GM23248 (cell line): ENCODE measurements around the gene IRF2BP2. TPM values are rescaled to one million over a fixed set of nuclear protein-coding genes. Genes with fewer than 3 reads are reported as not detected.

Source experiments
- DNase-seq: peaks from one replicate; pipeline ENCODE4 v3.0.0-alpha.2; 2015
- H2AFZ ChIP-seq: fragments of 200-600 bp; sonication (generic); 2 replicates; pipeline ENCODE4 v1.6.1; 2016; ENCODE audit warnings: antibody characterized with exemption
- H3F3A ChIP-seq: fragments of 200-600 bp; sonication (generic); 2 replicates; pipeline ENCODE4 v1.6.1; 2016; ENCODE audit warnings: mild to moderate bottlenecking, antibody characterized with exemption, mixed run types; ENCODE audit not compliant: insufficient read depth
- H3K27ac ChIP-seq: fragments of 200-600 bp; sonication (generic); 2 replicates; pipeline ENCODE4 v1.5.1; 2016; ENCODE audit warnings: mild to moderate bottlenecking
- H3K27me3 ChIP-seq: fragments of 200-600 bp; sonication (generic); replicated peaks from 2 replicates; pipeline ENCODE4 v1.6.1; 2016; ENCODE audit warnings: mild to moderate bottlenecking; ENCODE audit not compliant: insufficient read depth
- H3K36me3 ChIP-seq: fragments of 200-600 bp; sonication (generic); 2 replicates; pipeline ENCODE4 v1.6.1; 2016; ENCODE audit warnings: low read depth, mild to moderate bottlenecking
- H3K4me1 ChIP-seq: fragments of 200-600 bp; sonication (generic); 2 replicates; pipeline ENCODE4 v1.6.1; 2016; ENCODE audit warnings: mild to moderate bottlenecking; ENCODE audit not compliant: insufficient read depth
- H3K4me2 ChIP-seq: fragments of 200-600 bp; sonication (generic); one replicate; pipeline ENCODE4 v1.6.1; 2016; ENCODE audit warnings: mild to moderate bottlenecking; ENCODE audit not compliant: unreplicated experiment
- H3K4me3 ChIP-seq: fragments of 200-600 bp; sonication (generic); 2 replicates; pipeline ENCODE4 v1.5.1; 2016; ENCODE audit warnings: mild to moderate bottlenecking
- H3K79me2 ChIP-seq: fragments of 200-600 bp; sonication (generic); 2 replicates; pipeline ENCODE4 v1.6.1; 2016; ENCODE audit warnings: mild to moderate bottlenecking; ENCODE audit not compliant: insufficient read depth
- H3K9ac ChIP-seq: fragments of 200-600 bp; sonication (generic); 2 replicates; pipeline ENCODE4 v1.6.1; 2016; ENCODE audit warnings: mild to moderate bottlenecking
- H3K9me2 ChIP-seq: fragments of 200-600 bp; sonication (generic); 2 replicates; pipeline ENCODE4 v1.6.1; 2016; ENCODE audit warnings: mixed run types, mild to moderate bottlenecking, moderate library complexity; ENCODE audit not compliant: insufficient read depth
- H3K9me3 ChIP-seq: fragments of 200-600 bp; sonication (generic); one replicate; pipeline ENCODE4 v1.6.1; 2017; ENCODE audit warnings: low read depth
- H4K20me1 ChIP-seq: fragments of 200-600 bp; sonication (generic); 2 replicates; pipeline ENCODE4 v1.6.0; 2016; ENCODE audit not compliant: insufficient read depth
- EZH2 ChIP-seq: fragments of 200-600 bp; sonication (generic); IDR thresholded peaks from 2 replicates; pipeline ENCODE4 v1.6.1; 2018; ENCODE audit warnings: antibody characterized with exemption, mild to moderate bottlenecking; ENCODE audit not compliant: insufficient read depth, poor library complexity, severe bottlenecking
- EZH2phosphoT487 ChIP-seq: fragments of 200-600 bp; sonication (generic); IDR thresholded peaks from 2 replicates; pipeline ENCODE4 v1.6.1; 2018; ENCODE audit warnings: antibody characterized with exemption, moderate library complexity, mild to moderate bottlenecking, low read depth; ENCODE audit not compliant: insufficient read depth
- WGBS, 2 experiments: methylation state at CpG; one replicate each; pipeline ENCODE4 v1.1.6; 2015 to 2017; ENCODE audit warnings: low lambda C conversion rate in 2 of 2, low coverage in 1 of 2; ENCODE audit errors: missing lambda C conversion rate in 2 of 2; 5-methylcytosine and 5-hydroxymethylcytosine counted together
- in situ Hi-C: fragments of 300-500 bp; cut with MboI; formaldehyde crosslinking; loops from 2 replicates; pipeline ENCODE4 v1.15.0; 2020
- polyA plus RNA-seq: library from polyadenylated mRNA; unstranded; fragments of >200 nt; fragmentation: Nextera tagmentation; extraction: Ambion mirVana; gene quantifications from 2 replicates; pipeline ENCODE4 v1.2.1, GENCODE V29; 2016
- total RNA-seq: library from RNA; depleted of rRNA; stranded (reverse); fragments of >200 nt; shearing (Covaris generic); gene quantifications from 2 replicates; pipeline ENCODE4 v1.2.3, GENCODE V29; 2014

IRF2BP2 gene
- total and polyA plus RNA-seq, 2 experiments from 2014 or later = 12.9 to 60.7 TPM

GRCh38 chr1:234579967-234580366 lies 30.0 kb downstream of the IRF2BP2 start:
- Histone ChIP-seq H2AFZ (no peak overlapping the region), H3K27me3 (no peaks in the 10 kb centered on the region), H3K9me2 (no peaks in the 10 kb centered on the region), H3F3A (peaks cover 6% of the 10 kb centered on the region), H3K9me3 (no peaks in the 10 kb centered on the region), H3K36me3 (no peaks in the 10 kb centered on the region), H3K27ac (no peak overlapping the region), H3K4me3 (no peak overlapping the region), H3K4me1 (peaks cover 4% of the 10 kb centered on the region), H3K9ac (no peak overlapping the region), H4K20me1 (no peaks in the 10 kb centered on the region), H3K79me2 (no peaks in the 10 kb centered on the region), H3K4me2 (no peak overlapping the region)
- DNase-seq = peak; percentile 36
- in situ Hi-C loops = no loop called here
- no peak for TF ChIP-seq EZH2phosphoT487
- TF ChIP-seq EZH2 = no peak

GRCh38 chr1:234578735-234579134 lies 31.2 kb downstream of the IRF2BP2 start:
- H3K36me3 ChIP-seq = no peaks in the 10 kb centered on the region
- no peak for DNase-seq
- in situ Hi-C loops = no loop called here
- H3K4me1 ChIP-seq = no peaks in the 10 kb centered on the region
- WGBS, 2 experiments = 71 to 81% methylated on average over 8 of the region's 8 CpGs
- no peak for TF ChIP-seq EZH2
- TF ChIP-seq EZH2phosphoT487 = no peak
- no peak overlapping the region for H3K9ac ChIP-seq
- no peak overlapping the region for H2AFZ ChIP-seq
- H3K27me3 ChIP-seq = no peaks in the 10 kb centered on the region
- no peaks in the 10 kb centered on the region for H3K9me3 ChIP-seq
- H3K79me2 ChIP-seq = no peaks in the 10 kb centered on the region
- H4K20me1 ChIP-seq = no peaks in the 10 kb centered on the region
- H3K4me3 ChIP-seq = no peak overlapping the region
- H3K27ac ChIP-seq = no peak overlapping the region
- no peak overlapping the region for H3K4me2 ChIP-seq
- H3K9me2 ChIP-seq = no peaks in the 10 kb centered on the region
- H3F3A ChIP-seq = no peaks in the 10 kb centered on the region

GRCh38 chr1:234578087-234578486 lies 31.9 kb downstream of the IRF2BP2 start:
- Histone ChIP-seq H3K9ac (no peak overlapping the region), H3K4me1 (no peaks in the 10 kb centered on the region), H3K9me3 (no peaks in the 10 kb centered on the region), H3K27me3 (no peaks in the 10 kb centered on the region), H3K27ac (no peak overlapping the region), H4K20me1 (no peaks in the 10 kb centered on the region), H3F3A (no peaks in the 10 kb centered on the region), H2AFZ (no peak overlapping the region), H3K4me3 (no peak overlapping the region), H3K79me2 (no peaks in the 10 kb centered on the region), H3K36me3 (no peaks in the 10 kb centered on the region), H3K9me2 (no peaks in the 10 kb centered on the region), H3K4me2 (no peak overlapping the region)
- TF ChIP-seq EZH2 (no peak), EZH2phosphoT487 (no peak)
- 76 to 80% methylated on average over 2 of the region's 2 CpGs for WGBS, 2 experiments
- DNase-seq = no peak
- in situ Hi-C loops = no loop called here

DNA sequence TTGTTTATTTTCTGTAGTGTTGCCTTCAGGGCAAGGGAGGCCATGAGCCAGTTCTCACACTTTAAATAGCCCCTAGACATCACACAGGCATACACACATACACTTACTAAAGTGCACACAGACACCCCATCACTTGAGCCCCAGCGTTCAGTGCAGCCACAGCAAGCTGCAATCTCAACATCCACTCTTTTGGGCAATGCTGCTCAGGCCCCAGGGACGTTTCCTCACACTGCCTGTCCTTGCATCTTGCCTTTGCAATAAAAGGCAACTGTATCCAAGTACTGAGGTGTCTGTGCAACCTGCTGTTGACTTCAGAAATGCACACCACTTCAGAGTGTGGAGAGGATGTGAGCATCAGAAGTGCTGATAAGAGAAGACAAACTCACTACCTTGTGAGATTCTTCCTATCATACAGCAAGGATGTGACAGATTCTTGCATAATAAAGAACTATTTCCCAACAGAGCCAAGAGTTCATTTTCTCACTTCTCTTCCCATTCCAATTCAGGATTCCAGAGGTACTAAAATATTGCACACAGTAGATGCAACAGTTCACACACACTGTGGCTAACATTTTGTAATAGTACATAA lies 36.2 kb downstream of the IRF2BP2 start:
- no peaks in the 10 kb centered on the region for H3K79me2 ChIP-seq
- peak; percentile 44 for DNase-seq
- H3K4me2 ChIP-seq = no peak overlapping the region
- 72 to 74% methylated on average over 2 of the region's 2 CpGs for WGBS, 2 experiments
- no peak overlapping the region for H3K27ac ChIP-seq
- TF ChIP-seq EZH2phosphoT487 (no peak), EZH2 (no peak)
- no peaks in the 10 kb centered on the region for H3K4me1 ChIP-seq
- H3F3A ChIP-seq = no peaks in the 10 kb centered on the region
- H3K27me3 ChIP-seq = no peaks in the 10 kb centered on the region
- H3K4me3 ChIP-seq = no peak overlapping the region
- H3K36me3 ChIP-seq = no peaks in the 10 kb centered on the region
- H3K9me2 ChIP-seq = no peaks in the 10 kb centered on the region
- in situ Hi-C loops = no loop called here
- no peak overlapping the region for H3K9ac ChIP-seq
- H2AFZ ChIP-seq = no peak overlapping the region
- no peaks in the 10 kb centered on the region for H4K20me1 ChIP-seq
- H3K9me3 ChIP-seq = no peaks in the 10 kb centered on the region

GRCh38 chr1:234572966-234573365 lies 37.0 kb downstream of the IRF2BP2 start:
- H2AFZ ChIP-seq = no peak overlapping the region
- DNase-seq = no peak
- H3K27me3 ChIP-seq = no peaks in the 10 kb centered on the region
- no peaks in the 10 kb centered on the region for H3K79me2 ChIP-seq
- TF ChIP-seq EZH2 (no peak), EZH2phosphoT487 (no peak)
- no peaks in the 10 kb centered on the region for H3K9me3 ChIP-seq
- no peaks in the 10 kb centered on the region for H3K36me3 ChIP-seq
- no peak overlapping the region for H3K27ac ChIP-seq
- no peaks in the 10 kb centered on the region for H3K4me1 ChIP-seq
- H3K9ac ChIP-seq = no peak overlapping the region
- no peak overlapping the region for H3K4me3 ChIP-seq
- H4K20me1 ChIP-seq = no peaks in the 10 kb centered on the region
- no peak overlapping the region for H3K4me2 ChIP-seq
- no peaks in the 10 kb centered on the region for H3K9me2 ChIP-seq
- in situ Hi-C loops = no loop called here
- no peaks in the 10 kb centered on the region for H3F3A ChIP-seq
- 74 to 78% methylated on average over 7 of the region's 7 CpGs for WGBS, 2 experiments
